ENCODE results near the gene ULBP1.
"Not testable (repeated sequence)": the region's sequence is repeated elsewhere in the genome, so short reads cannot be mapped to it uniquely, and the experiment has no call there.

Gene ULBP1

DNA sequence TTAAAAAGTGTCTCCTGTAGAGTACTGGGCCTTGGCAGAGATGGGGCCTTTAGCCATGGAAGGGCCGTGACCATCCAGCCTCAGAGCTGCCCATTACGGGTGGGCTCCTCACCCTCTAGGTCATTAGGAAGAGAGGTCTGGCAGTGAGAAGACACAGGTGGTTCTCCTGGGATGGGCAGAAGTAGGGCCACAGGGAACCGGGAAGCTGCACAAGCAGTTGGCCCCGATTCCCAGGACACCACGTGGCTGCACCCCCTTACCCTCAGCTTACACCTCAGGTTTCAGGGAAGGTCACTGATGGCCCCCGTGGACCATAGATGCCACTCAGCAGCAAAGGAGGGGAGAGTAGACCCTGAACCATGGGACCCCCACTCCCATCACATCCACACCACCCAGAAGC is 42.4 kb upstream of the ULBP1 start:
- no peak for DNase-seq (ENCODE audit: low read depth)
- H3K4me3 ChIP-seq (ENCODE audit: low read depth, low read length): no peak overlapping the region
- TF ChIP-seq, protein P1, sequence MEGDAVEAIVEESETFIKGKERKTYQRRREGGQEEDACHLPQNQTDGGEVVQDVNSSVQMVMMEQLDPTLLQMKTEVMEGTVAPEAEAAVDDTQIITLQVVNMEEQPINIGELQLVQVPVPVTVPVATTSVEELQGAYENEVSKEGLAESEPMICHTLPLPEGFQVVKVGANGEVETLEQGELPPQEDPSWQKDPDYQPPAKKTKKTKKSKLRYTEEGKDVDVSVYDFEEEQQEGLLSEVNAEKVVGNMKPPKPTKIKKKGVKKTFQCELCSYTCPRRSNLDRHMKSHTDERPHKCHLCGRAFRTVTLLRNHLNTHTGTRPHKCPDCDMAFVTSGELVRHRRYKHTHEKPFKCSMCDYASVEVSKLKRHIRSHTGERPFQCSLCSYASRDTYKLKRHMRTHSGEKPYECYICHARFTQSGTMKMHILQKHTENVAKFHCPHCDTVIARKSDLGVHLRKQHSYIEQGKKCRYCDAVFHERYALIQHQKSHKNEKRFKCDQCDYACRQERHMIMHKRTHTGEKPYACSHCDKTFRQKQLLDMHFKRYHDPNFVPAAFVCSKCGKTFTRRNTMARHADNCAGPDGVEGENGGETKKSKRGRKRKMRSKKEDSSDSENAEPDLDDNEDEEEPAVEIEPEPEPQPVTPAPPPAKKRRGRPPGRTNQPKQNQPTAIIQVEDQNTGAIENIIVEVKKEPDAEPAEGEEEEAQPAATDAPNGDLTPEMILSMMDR (IDR thresholded peaks at IDR 0.05; ENCODE audit: low read depth, low read length, missing control alignments): no peak

DNA sequence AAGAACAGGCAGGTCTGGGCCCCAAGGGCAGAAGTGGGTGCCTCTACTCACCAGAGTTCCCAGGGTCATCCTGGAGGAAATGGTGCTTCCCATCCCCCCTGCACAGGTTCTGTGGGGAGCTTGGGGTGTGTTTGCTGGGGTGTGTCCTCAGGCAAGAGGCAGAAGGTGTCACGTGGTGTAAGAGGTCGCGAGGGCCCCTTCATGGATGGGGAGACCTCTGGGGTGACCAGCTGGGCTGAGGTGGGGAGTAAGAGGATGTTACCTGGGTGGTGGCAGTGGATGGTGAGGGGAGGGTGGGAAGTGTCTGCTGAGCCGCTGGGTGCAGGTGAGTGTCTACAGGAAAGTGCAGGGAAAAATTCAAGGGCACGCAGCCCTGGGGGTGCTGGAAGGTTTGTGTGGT is 41.7 kb upstream of the ULBP1 start:
- not testable (repeated sequence) for H3K4me3 ChIP-seq (ENCODE audit: low read depth, low read length); DNase-seq (ENCODE audit: low read depth)

DNA sequence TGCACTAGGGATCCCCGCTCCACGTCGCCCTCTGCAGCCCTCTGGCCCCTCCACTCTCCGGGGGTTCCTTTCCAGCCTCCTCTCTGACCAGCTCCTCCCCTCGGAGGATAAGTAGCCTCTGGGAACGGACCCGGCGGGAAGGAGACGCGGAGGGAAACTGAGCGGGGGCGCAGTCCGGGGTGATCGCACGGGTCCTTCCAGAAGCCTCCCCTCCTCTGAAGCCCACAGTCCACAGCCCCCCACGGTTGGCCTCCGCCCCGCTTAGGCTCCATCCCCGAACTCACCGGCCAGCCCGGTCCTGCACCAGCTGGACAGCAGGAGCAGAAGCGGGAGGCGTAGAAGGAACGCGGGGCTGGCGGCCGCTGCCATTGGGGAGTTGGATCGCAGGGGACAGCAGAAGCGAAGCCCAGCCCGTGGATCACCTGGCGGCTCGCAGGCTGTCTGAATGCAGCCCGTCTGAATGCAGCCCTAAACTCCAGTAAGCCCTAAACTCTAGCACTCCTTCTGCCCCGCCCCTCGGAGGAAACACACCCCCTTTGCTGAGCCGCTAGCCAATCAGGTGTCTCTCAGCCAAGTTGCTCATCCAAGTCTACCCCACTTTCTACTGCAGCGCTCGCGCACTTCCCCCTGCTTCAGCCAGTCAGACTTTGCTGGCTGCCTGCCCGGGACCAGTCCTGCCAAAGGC is 41.0 kb upstream of the ULBP1 start, which contains the start of gene RAET1G:
Gene RAET1G (minus strand): TSS at position 480 of the 685 bp plus-strand sequence. CDS start 111 bp downstream, at position 369.
- peak; percentile 16 for DNase-seq (ENCODE audit: low read depth)
- TF ChIP-seq, protein P1 (IDR thresholded peaks at IDR 0.05; ENCODE audit: low read depth, low read length, missing control alignments): no peak
- no peak within 1 kb of the TSS for H3K4me3 ChIP-seq (ENCODE audit: low read depth, low read length)

DNA sequence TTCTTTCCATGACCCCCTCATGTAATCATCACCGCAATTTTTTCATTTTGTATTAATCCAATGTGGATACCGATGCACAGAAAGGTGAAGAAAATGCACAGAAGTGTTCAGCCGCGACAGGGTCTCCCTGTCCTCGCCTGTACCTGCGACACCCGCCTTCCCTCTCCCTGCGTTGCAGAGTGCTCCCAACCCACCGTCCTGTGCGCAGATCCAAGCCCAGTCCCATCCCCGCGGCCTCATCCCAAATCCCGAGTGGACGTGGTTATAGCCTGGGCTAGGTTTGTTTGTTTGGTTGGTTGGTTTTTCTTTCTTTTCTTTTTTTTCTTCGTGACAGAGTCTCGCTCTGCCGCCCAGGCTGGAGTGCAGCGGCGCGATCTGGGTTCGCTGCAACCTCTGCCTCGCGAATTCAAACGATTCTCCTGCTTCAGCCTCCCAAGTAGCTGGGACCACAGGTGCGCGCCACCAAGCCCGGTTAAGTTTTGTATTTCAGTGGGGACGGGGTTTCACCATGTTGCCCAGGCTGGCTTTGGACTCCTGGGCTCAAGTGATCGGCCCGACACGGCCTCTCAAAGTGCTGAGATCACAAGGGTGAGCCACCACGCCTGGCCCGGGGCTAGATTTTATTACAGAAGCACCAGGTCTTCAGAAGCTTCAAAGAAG is 40.3 kb upstream of the ULBP1 start:
- no peak overlapping the region for H3K4me3 ChIP-seq (ENCODE audit: low read depth, low read length)
- TF ChIP-seq, protein P1 (IDR thresholded peaks at IDR 0.05; ENCODE audit: low read depth, low read length, missing control alignments): no peak
- no peak for DNase-seq (ENCODE audit: low read depth)

DNA sequence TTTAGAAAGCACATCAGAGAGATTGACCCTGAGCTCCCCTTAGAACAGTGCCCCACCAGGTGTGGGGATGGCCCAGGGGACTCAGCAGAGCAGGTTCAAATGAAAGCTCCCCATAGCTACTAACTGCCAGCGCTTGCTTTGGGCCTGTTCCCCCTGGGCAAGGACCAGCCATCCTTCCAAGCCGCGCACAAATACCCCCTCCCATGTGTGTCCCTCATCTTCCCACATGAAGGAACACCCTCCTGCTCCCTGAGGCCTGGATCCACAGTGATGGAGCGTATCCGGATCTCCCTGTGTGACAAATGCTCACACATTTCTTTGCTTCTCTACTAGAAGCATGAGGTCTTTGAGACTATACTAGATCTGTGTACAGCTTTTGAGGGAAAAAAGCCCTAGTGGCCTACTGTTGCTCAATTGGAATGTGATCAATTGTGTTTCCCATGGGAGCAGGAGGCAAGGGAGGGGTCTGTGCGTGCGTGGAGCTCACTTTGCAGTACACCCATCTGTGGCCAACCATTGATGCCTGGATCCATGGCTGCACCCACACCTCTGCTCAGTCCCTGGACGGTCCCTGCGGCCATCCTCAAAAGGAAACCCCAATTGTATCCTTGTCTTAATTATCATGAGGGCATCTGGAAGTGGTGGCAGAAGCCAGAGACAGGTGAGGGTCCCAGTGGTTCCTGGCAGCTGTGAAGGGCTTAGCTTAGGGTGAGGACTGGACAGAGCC is 39.4 kb upstream of the ULBP1 start:
- TF ChIP-seq, protein P1 (IDR thresholded peaks at IDR 0.05; ENCODE audit: low read depth, low read length, missing control alignments): no peak
- DNase-seq (ENCODE audit: low read depth): no peak
- H3K4me3 ChIP-seq (ENCODE audit: low read depth, low read length): no peak overlapping the region

DNA sequence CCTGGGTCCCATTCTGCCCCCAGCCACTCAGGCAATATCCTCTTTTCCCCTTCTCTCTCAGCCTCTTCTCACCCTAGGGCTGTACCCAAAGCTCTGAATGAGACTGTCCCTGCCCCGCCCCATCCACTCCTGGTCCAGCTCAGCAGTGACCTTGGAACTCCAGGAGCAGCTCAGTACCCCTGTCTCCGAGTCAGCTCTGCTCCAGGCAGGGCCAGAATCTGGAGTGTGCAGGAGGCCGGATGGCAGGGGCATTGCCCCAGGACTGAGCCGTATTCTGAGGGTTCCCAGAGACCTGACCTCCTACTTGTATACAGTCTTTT is 38.9 kb upstream of the ULBP1 start:
- H3K4me3 ChIP-seq (ENCODE audit: low read depth, low read length): no peak overlapping the region
- TF ChIP-seq, protein P1 (IDR thresholded peaks at IDR 0.05; ENCODE audit: low read depth, low read length, missing control alignments): no peak
- no peak for DNase-seq (ENCODE audit: low read depth)

DNA sequence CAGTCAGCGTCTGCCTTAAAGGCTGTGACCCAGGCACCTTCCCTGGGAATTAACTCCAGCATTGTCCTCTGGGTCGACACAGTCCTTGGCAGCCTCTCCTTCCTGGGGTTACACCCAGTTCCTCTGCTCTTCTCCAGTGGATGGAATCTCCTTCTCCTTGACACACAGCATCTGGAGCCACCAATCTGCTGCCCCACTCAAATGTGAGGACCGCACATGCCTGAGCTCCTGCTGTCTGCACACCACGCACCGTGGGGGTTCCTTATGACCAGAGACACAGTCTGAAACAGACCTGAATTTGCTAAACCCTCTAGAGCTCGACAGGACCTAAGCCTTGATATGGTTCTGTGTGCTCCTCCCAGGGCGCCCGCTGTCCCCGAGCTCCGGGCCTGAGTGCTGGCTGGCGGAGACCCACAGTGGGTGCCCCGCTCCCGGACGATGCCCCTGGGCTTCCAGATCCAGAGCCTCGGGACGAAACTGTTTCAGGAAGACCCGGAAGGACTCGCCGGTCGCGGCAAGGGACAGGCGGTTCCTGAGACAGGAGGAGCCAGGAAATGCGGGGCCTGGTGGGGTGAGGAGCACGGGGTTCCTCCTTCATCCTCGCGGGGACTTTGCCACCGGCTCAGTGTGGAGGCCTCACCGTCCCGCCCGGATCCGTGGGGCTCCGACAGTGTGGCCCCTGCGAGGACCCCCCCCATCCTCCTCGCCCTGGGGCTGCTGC is 38.3 kb upstream of the ULBP1 start:
- DNase-seq (ENCODE audit: low read depth): no peak
- TF ChIP-seq, protein P1 (IDR thresholded peaks at IDR 0.05; ENCODE audit: low read depth, low read length, missing control alignments): no peak
- no peak overlapping the region for H3K4me3 ChIP-seq (ENCODE audit: low read depth, low read length)
